ENCODE results near the gene TMEM51.

The TMEM51 gene

GRCh38 chr1:15222653-15223303 lies 69.2 kb downstream of the TMEM51 start:
- no peak for DNase-seq

- no peak for DNase-seq
Observed at GRCh38 chr1:15224259-15224869, 70.8 kb downstream of the TMEM51 start.

GRCh38 chr1:15224974-15225373 lies 71.4 kb downstream of the TMEM51 start:
- no peak for DNase-seq

- no peak for DNase-seq
Observed at GRCh38 chr1:15225461-15225860, 71.9 kb downstream of the TMEM51 start.

- no peak for DNase-seq
Observed at GRCh38 chr1:15226388-15227255, 73.1 kb downstream of the TMEM51 start.

- DNase-seq = no peak
Observed at GRCh38 chr1:15229707-15230131, 76.2 kb downstream of the TMEM51 start.

- DNase-seq = no peak
Observed at GRCh38 chr1:15231714-15232201, 78.2 kb downstream of the TMEM51 start.

- DNase-seq = no peak
Observed at GRCh38 chr1:15233689-15234088, 80.1 kb downstream of the TMEM51 start.

- DNase-seq = no peak
Observed at GRCh38 chr1:15236321-15236721, 82.8 kb downstream of the TMEM51 start.

GRCh38 chr1:15236746-15237145 lies 83.2 kb downstream of the TMEM51 start:
- no peak for DNase-seq

GRCh38 chr1:15238789-15239188 lies 85.2 kb downstream of the TMEM51 start:
- no peak for DNase-seq

- DNase-seq = no peak
Observed at GRCh38 chr1:15242766-15243165, 89.2 kb downstream of the TMEM51 start.

GRCh38 chr1:15243275-15244043 lies 89.9 kb downstream of the TMEM51 start:
- DNase-seq = no peak

GRCh38 chr1:15244813-15245212 lies 91.3 kb downstream of the TMEM51 start:
- DNase-seq = no peak

- DNase-seq = no peak
Observed at GRCh38 chr1:15245593-15246360, 92.2 kb downstream of the TMEM51 start.

GRCh38 chr1:15246960-15247614 lies 93.5 kb downstream of the TMEM51 start, which contains the start of gene FHAD1:
Gene FHAD1, plus strand, starts transcription at chr1:15247223. Its CDS starts 4,562 bp downstream, at chr1:15251785.
- no peak for DNase-seq

GRCh38 chr1:15248216-15248615 lies 94.7 kb downstream of the TMEM51 start:
- DNase-seq = no peak

GRCh38 chr1:15249081-15249480 lies 95.5 kb downstream of the TMEM51 start:
- DNase-seq = peak; percentile 11

- DNase-seq = no peak
Observed at GRCh38 chr1:15251857-15252835, 98.6 kb downstream of the TMEM51 start.

- DNase-seq = no peak
Observed at GRCh38 chr1:15254559-15254958, 101.0 kb downstream of the TMEM51 start.
